ENCODE results near the gene SLC24A4.

GRCh38 chr14:92510972-92511371, 188.0 kb downstream of the SLC24A4 start:
- TF ChIP-seq TAF1 (IDR thresholded peaks at IDR 0.05; ENCODE audit: borderline replicate concordance, low read depth, low read length) (no peak), POLR2AphosphoS5 (IDR thresholded peaks at IDR 0.05; ENCODE audit: low read depth, low read length) (no peak), POLR2A (IDR thresholded peaks at IDR 0.05; ENCODE audit: low read depth, low read length) (no peak)

All from GM12892 (cell line).